CD4-positive, alpha-beta T cell treated with Interleukin-15 for 1 hour (primary cell): ENCODE data around the gene CA11.
A peak's percentile ranks its signal among the peaks of the same experiment; 100 is the strongest.

ENCODE experiments used
- DNase-seq: peaks from one replicate; pipeline ENCODE4 v3.0.0-alpha.2; 2020

Gene CA11

GRCh38 chr19:48627865-48628314, 18.1 kb downstream of the CA11 start:
- DNase-seq, result no peak

GRCh38 chr19:48627201-48627864, 18.7 kb downstream of the CA11 start:
- no peak for DNase-seq

GRCh38 chr19:48625891-48626327, 20.1 kb downstream of the CA11 start:
- DNase-seq, result no peak

GRCh38 chr19:48624791-48625723, 20.9 kb downstream of the CA11 start:
- DNase-seq, result no peak

- peak; percentile 98 for DNase-seq
Measured at GRCh38 chr19:48624067-48624594, 21.9 kb downstream of the CA11 start.

GRCh38 chr19:48623556-48624066, 22.4 kb downstream of the CA11 start:
- no peak for DNase-seq

- DNase-seq, result no peak
Measured at GRCh38 chr19:48619692-48620585, 26.0 kb downstream of the CA11 start.

- DNase-seq, result peak; percentile 99
Measured at GRCh38 chr19:48618916-48619691, 26.9 kb downstream of the CA11 start, which contains the start of the genes RPL18 and SPHK2. Gene RPL18, minus strand, starts transcription at chr19:48619178. Its CDS starts 35 bp downstream, at chr19:48619143. Gene SPHK2, plus strand, starts transcription at chr19:48619506. Its CDS starts 1,009 bp downstream, at chr19:48620515.

GRCh38 chr19:48618278-48618915, 27.6 kb downstream of the CA11 start:
- no peak for DNase-seq

GRCh38 chr19:48617146-48617937, 28.6 kb downstream of the CA11 start:
- no peak for DNase-seq

GRCh38 chr19:48616491-48617056, 29.4 kb downstream of the CA11 start:
- DNase-seq, result no peak

- no peak for DNase-seq
Measured at GRCh38 chr19:48616041-48616436, 29.9 kb downstream of the CA11 start.

- DNase-seq, result no peak
Measured at GRCh38 chr19:48615231-48616040, 30.6 kb downstream of the CA11 start.

GRCh38 chr19:48614436-48615230, 31.4 kb downstream of the CA11 start, which contains the start of gene FAM83E:
Gene FAM83E, minus strand, starts transcription at chr19:48615076. Its CDS starts 1,704 bp downstream, at chr19:48613372.
- DNase-seq, result no peak

- DNase-seq, result no peak
Measured at GRCh38 chr19:48613852-48614435, 32.0 kb downstream of the CA11 start.

- DNase-seq, result no peak
Measured at GRCh38 chr19:48613024-48613851, 32.7 kb downstream of the CA11 start.
